Psoas muscle (tissue), 8 donors: ENCODE measurements around the gene PHF3. TPM values are rescaled to one million over a fixed set of nuclear protein-coding genes. Genes with fewer than 3 reads are reported as not detected.
"Not testable (repeated sequence)": the region's sequence is repeated elsewhere in the genome, so short reads cannot be mapped to it uniquely, and the experiment has no call there.

ENCODE experiments used
- ATAC-seq, 4 donors: fragments of 200-7000 bp; cut with Tn5 transposase; one replicate each; pipeline ENCODE4 v1.9.1; 2020; ENCODE audit warnings: moderate library complexity in 3 of 4, mild to moderate bottlenecking in 2 of 4
- DNase-seq, 2 donors: peaks; one replicate each; pipeline ENCODE4 v3.0.0-alpha.2; 2020
- H3K27ac ChIP-seq: fragments of 200-600 bp; one replicate; pipeline ENCODE4 v1.8.0; 2022
- H3K27me3 ChIP-seq, 3 donors: fragments of 200-600 bp in 1 of 3; one replicate each; pipeline versions ENCODE4 v1.6.1 to v1.8.0; 2013 to 2022; ENCODE audit warnings: low read length in 2 of 3, mild to moderate bottlenecking in 2 of 3, moderate library complexity in 1 of 3; ENCODE audit not compliant: insufficient read depth in 3 of 3
- H3K36me3 ChIP-seq, 2 donors: fragments of 200-600 bp in 1 of 2; one replicate each; pipeline versions ENCODE4 v1.6.1 to v1.8.0; 2013 to 2022; ENCODE audit warnings: low read depth in 1 of 2, mild to moderate bottlenecking in 1 of 2, moderate library complexity in 1 of 2; ENCODE audit not compliant: insufficient read depth in 1 of 2
- H3K4me1 ChIP-seq: fragments of 200-600 bp; one replicate; pipeline ENCODE4 v1.8.0; 2022
- H3K4me3 ChIP-seq: fragments of 200-600 bp; one replicate; pipeline ENCODE4 v1.8.0; 2022; ENCODE audit warnings: mild to moderate bottlenecking
- H3K9me3 ChIP-seq: fragments of 200-600 bp; one replicate; pipeline ENCODE4 v1.8.0; 2022
- WGBS, 3 donors: extraction: QIAGEN DNeasy Blood & Tissue Kit; methylation state at CpG; one replicate each; pipeline versions ENCODE4 v1.1.6 to v1.1.7; 2013; 5-methylcytosine and 5-hydroxymethylcytosine counted together
- intact Hi-C, 2 donors: fragments of 100-400 bp; cut with DNase I; formaldehyde crosslinking; loops; one replicate each; pipeline versions ENCODE4 v1.11.0 to v1.14.2; 2022
- polyA plus RNA-seq, 3 donors: library from polyadenylated mRNA; stranded (reverse); fragments of 200-250 nt; gene quantifications; one replicate each; pipeline ENCODE4 v1.2.3, GENCODE V29; 2013
- total RNA-seq, 4 donors: library from RNA; stranded (reverse); fragmentation: NEBNext Ultra II Directional in 2 of 4; extraction: Animal tissue kit (Norgen Biotek cat#: 25700) in 2 of 4; gene quantifications; one replicate each; pipeline versions ENCODE4 v1.2.1 to v1.2.4, GENCODE V29; 2021 to 2023
- TF ChIP-seq, protein P1 (sequence below): fragments of 200-600 bp; IDR thresholded peaks from one replicate; pipeline ENCODE4 v1.8.0; 2022; ENCODE audit warnings: antibody characterized with exemption
- donor health status: healthy with polysubstance abuse.
- donor health status: DM: no; HTN: no; CAD: no; lungs with moderate emphysema.
- donor health status: Bipolar disorder and iron deficiency.
- donor health status: healthy.
- donor health status: DM: yes; HTN: yes; CAD: no.
- donor health status: DM: no; HTN: no; CAD: no.
- donor health status: DM: no; HTN: no; CAD: no.
- donor health status: DM: yes; HTN: yes; CAD: no.

PHF3 gene
- total and polyA plus RNA-seq, 7 donors = 4.9 to 38.6 (median 24.0) TPM

GRCh38 chr6:63730311-63730710, 94.7 kb downstream of the PHF3 start:
- intact Hi-C loops = no loop called here
- Histone ChIP-seq H3K4me1 (no peaks in the 10 kb centered on the region), H3K27me3 (no peaks in the 10 kb centered on the region), H3K36me3 (no peaks in the 10 kb centered on the region), H3K9me3 (no peaks in the 10 kb centered on the region), H3K27ac (no peak overlapping the region), H3K4me3 (no peak overlapping the region)
- ATAC-seq (no peak), DNase-seq (no peak)
- TF ChIP-seq, protein P1, sequence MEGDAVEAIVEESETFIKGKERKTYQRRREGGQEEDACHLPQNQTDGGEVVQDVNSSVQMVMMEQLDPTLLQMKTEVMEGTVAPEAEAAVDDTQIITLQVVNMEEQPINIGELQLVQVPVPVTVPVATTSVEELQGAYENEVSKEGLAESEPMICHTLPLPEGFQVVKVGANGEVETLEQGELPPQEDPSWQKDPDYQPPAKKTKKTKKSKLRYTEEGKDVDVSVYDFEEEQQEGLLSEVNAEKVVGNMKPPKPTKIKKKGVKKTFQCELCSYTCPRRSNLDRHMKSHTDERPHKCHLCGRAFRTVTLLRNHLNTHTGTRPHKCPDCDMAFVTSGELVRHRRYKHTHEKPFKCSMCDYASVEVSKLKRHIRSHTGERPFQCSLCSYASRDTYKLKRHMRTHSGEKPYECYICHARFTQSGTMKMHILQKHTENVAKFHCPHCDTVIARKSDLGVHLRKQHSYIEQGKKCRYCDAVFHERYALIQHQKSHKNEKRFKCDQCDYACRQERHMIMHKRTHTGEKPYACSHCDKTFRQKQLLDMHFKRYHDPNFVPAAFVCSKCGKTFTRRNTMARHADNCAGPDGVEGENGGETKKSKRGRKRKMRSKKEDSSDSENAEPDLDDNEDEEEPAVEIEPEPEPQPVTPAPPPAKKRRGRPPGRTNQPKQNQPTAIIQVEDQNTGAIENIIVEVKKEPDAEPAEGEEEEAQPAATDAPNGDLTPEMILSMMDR = no peak

DNA sequence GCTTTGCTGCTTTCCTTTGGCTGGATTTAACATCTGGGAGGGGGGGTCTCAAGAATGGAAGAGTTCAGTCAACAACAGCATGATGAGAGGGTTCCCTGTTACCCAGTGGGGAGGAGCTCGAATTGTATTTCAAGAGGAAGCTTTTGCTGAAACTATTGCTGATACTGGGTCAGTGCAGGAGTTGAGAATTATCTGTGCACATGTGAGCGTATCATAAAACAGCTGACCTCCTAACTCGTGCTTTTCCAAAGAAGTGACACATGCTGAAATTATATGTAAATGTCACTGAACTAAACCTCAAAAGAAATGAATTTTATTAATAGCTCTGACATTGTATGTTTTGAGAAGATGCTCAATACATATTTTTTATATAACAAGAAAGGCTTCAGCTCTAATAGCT, 96.3 kb downstream of the PHF3 start:
- Histone ChIP-seq H3K27me3 (no peaks in the 10 kb centered on the region), H3K27ac (no peak overlapping the region), H3K36me3 (no peaks in the 10 kb centered on the region), H3K9me3 (no peaks in the 10 kb centered on the region), H3K4me1 (no peaks in the 10 kb centered on the region), H3K4me3 (no peak overlapping the region)
- ATAC-seq (no peak), DNase-seq (no peak)
- intact Hi-C loops = no loop called here
- WGBS, 3 donors = 75 to 80% (median 79%) methylated on average over 3 of the region's 3 CpGs
- TF ChIP-seq, protein P1 = no peak

- ATAC-seq (no peak), DNase-seq (no peak)
- Histone ChIP-seq H3K27ac (no peak overlapping the region), H3K4me3 (no peak overlapping the region), H3K36me3 (no peaks in the 10 kb centered on the region), H3K27me3 (no peaks in the 10 kb centered on the region), H3K4me1 (no peaks in the 10 kb centered on the region), H3K9me3 (no peaks in the 10 kb centered on the region)
- TF ChIP-seq, protein P1 = no peak
- intact Hi-C loops = no loop called here
- WGBS, 3 donors = 70 to 97% (median 96%) methylated on average over 2 of the region's 2 CpGs
These were observed 96.7 kb downstream of the PHF3 start for GRCh38 chr6:63732336-63732735.

DNA sequence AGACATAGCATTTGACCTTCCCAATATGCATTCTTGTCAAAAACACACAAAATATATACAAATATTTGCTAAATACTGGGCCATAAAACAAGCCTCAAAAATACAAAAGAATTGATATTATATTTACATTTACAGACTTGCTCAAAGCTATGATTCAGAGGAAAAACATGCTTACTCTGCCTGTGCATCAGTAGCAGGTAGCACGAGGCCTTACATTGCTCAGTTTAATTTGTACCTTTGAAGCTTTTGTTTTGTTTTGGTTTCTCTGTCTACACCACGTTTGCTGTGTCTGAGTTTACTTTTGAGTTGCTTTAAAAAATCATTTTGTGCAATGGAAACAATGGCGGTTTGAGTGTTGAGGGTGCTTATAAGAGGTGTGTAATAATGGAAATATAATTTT, 99.3 kb downstream of the PHF3 start:
- Histone ChIP-seq H3K9me3 (no peaks in the 10 kb centered on the region), H3K27me3 (no peaks in the 10 kb centered on the region), H3K36me3 (no peaks in the 10 kb centered on the region), H3K27ac (no peak overlapping the region), H3K4me3 (no peak overlapping the region), H3K4me1 (no peaks in the 10 kb centered on the region)
- TF ChIP-seq, protein P1 = no peak
- DNase-seq (no peak), ATAC-seq (no peak)
- 77 to 83% (median 83%) methylated on average over 3 of the region's 3 CpGs for WGBS, 3 donors
- intact Hi-C loops = no loop called here

- ATAC-seq, H3K4me3 ChIP-seq, H3K4me1 ChIP-seq, DNase-seq, H3K36me3 ChIP-seq, H3K9me3 ChIP-seq, intact Hi-C loops, H3K27ac ChIP-seq, H3K27me3 ChIP-seq: not testable (repeated sequence)
- 80 to 100% (median 98%) methylated on average over 2 of the region's 2 CpGs for WGBS, 3 donors
These were observed 102.6 kb downstream of the PHF3 start for GRCh38 chr6:63738190-63738589.
